GM18873 (cell line): Measurements from ENCODE around the gene BEST4.
A peak's percentile ranks its signal among the peaks of the same experiment; 100 is the strongest.
"Not testable (repeated sequence)": the region's sequence is repeated elsewhere in the genome, so short reads cannot be mapped to it uniquely, and the experiment has no call there.

Experiments
- ATAC-seq: cut with Tn5 transposase; IDR thresholded peaks from one replicate; pipeline ENCODE4 v1.9.1; 2021; ENCODE audit warnings: mild to moderate bottlenecking, moderate library complexity, moderate number of reproducible peaks; ENCODE audit not compliant: unreplicated experiment, low FRiP score

The BEST4 gene

DNA sequence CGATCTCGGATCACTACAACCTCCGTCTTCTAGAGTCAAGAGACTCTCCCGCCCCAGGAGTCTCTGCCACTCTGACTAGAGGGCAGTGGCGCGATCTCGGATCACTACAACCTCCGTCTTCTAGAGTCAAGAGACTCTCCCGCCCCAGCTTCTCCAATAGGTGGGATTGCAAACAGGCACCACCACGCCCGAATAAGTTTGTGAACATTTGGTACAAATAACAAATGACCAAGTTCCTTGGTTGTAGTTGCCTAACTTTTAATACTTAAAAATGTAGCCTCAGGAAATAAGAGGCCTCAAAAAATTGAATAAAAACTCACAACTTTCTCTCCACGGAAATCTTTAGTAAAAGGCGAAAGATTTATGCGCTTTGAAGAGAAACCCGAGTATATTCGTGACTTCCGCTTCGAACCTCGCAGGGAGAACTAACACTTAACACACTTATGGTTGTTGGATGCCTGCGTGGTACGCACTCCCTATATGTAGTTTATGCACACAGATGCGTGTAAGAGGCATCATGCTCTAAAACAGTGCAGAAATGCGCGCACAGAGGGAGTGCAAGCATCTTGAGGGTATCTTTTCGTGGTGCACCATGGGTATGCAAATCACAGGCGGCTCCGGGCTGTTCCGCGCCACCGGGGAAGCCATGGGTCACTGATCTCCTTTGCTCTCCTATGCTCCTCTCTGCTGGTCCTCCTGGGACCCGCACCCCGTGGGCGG lies 31.8 kb upstream of the BEST4 start:
- ATAC-seq: peak; percentile 71

DNA sequence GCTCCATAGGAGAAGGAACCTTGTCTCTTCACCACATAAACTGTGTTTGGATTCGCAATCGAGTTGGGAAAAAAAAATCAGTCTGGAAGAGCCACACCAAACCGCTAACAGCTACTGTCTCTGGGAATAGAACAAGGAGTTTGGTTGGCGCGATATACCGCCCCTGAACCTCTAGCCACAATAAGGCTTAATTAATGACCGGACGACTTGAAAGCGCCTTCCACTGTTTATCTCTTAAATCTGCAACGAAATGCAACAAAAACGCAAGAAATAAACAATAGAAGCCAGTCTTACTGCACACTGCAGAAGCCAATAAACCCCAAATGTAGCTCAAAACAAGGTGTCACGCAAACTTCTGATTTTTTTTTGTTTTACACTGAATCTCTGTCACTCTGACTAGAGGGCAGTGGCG lies 31.2 kb upstream of the BEST4 start:
- ATAC-seq: no peak

DNA sequence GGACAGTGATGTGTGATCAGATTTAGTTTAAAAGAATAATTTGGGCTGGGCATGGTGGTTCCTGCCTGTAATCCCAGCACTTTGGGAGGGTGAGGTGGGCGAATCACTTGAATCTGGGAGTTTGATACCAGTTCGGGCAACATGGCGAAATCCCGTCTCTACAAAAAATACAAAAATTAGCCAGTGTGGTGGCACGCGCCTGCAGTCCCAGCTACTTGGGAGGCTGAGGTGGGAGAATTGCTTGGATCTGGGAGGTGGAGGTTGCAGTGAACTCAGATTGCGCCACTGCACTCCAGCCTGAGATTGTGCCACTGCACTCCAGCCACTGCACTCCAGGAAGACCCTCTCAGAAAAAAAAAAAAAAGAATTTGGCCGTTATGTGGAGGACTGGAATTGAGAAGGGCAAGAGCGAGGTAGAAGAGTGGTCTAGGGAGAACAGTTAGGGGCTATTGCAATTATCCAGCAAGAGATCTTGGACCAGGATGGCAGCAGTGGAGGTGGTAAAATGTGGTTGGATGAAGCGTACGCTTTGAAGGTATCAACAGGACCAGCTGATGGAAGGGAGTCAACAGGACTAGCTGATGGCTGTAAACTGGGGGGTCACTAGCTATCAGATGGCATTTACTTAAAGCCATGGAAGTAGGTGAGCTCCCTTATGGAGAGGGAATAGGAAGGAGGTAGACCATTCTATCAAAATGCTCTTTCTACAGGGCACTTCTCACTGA lies 30.0 kb upstream of the BEST4 start:
- no peak for ATAC-seq

DNA sequence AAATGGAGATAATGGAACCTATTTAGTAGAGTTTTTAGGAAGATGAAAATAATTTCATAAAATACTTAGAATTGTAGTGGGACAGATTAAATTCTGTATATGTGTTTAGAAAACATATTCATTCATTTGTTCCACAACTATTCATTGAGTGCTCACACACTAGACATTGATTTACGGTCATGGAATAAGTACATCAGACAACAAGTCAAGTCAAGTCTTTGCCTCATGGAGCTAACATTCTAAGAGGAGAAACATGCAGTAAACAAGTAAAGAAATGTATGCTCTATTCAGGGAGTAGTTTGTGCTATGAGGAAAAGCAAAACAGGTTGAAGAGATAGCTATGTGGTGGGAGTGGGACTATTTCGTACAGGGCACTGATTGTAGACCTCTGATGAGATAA lies 29.3 kb upstream of the BEST4 start:
- ATAC-seq: no peak

DNA sequence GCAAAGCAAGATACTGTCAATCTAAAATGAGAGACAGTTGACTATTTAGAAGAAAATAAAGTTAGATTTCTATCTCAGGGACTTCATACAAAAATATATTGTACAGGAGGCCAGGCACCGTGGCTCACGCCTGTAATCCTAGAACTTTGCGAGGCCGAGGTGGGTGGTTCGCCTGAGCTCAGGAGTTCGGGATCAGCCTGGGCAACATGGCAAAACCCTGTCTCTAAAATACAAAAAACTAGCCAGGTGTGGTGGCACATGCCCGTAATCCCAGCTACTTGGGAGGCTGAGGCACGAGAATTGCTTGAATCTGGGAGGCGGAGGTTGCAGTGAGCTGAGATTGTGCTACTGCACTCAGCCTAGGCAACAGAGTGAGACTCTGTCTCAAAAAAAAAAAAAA lies 28.0 kb upstream of the BEST4 start:
- ATAC-seq: not testable (repeated sequence)

DNA sequence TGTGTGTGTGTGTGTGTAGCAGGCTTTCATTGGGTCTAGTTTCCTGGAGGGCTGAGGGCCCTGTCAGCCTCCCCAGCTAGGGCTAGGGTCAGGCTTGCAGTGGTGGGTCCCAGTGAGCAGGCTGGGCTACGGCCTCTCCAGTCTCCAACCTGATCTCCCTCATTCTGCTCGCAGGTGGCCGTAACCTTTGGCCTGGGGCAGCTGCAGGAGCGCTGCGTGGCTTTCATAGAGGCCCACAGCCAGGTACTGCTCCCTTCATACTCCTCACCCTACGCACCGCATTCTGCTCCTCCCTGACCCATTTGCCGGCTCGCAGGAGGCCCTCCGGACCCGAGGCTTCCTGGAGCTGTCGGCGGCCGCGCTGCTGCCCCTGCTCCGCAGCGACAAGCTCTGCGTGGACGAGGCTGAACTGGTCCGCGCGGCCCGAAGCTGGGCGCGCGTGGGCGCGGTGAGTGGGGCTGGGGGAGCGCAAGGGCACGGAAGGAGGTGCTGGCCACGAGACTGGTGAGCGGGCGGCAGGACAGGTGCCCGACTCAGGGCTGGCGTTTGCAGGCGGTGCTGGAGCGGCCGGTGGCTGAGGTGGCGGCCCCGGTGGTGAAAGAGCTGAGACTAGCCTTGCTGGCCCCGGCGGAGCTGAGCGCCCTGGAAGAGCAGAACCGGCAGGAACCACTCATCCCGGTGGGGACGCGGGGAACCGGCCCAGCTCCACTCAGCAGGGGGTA lies 25.0 kb upstream of the BEST4 start:
- no peak for ATAC-seq

DNA sequence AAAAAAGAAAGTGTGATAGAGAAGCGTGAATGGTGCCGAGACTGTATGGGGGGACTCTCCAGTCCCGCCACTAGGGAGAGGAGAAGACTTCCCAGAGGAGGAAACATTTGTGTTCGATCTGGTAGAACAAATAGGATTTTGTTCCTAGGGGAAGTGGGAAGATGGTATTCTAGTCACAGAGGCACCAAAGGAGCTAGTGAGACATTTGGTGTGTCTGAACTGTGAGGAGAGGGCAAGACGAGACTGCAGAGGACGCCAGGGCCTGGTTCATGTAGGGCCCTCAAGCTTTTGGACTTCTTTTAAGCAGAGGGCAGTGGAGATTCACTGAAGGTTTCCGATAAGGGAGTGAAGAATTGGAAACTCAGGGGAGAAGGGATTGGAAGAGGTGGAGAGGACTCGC lies 23.3 kb upstream of the BEST4 start:
- no peak for ATAC-seq

DNA sequence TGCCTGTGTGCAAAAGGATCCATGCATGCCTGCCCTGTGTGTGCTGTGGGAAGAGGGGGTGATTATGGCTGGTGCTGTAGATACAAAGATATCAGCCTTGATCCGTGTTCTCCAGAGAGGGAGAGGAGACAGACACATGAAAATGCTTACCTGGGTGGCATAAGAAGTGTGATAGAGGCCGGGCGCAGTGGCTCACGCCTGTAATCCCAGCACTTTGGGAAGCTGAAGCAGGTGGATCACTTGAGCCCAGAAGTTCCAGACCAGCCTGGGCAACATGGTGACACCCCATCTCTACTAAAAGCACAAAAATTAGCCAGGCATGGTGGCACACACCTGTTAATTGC lies 22.8 kb upstream of the BEST4 start:
- not testable (repeated sequence) for ATAC-seq

DNA sequence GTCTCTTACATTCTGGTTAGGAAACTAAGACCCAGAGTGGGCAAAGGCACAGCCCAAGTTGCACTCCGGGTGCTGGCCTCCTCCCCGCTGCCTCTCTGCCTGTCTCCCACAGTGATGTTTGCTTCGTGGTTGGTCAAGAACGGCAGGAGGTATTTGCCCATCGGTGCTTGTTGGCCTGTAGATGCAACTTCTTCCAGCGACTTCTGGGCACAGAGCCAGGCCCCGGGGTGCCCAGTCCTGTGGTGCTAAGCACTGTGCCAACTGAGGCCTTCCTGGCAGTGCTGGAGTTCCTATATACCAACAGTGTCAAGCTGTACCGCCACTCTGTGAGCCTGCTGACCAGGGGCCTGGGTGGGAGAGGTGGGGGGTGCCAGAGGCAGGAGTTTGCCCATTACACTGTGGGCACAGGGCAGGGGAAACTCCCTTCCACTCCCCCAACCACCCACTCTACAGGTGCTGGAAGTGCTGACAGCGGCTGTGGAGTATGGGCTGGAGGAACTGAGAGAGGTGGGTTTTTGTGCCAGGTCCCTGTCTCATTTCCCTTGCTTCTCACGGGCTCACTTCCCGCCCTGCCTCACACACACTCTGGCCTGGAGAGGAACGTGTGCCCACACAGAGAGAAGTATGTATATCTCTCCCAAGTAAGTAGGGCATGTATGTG lies 22.3 kb upstream of the BEST4 start:
- ATAC-seq: no peak

DNA sequence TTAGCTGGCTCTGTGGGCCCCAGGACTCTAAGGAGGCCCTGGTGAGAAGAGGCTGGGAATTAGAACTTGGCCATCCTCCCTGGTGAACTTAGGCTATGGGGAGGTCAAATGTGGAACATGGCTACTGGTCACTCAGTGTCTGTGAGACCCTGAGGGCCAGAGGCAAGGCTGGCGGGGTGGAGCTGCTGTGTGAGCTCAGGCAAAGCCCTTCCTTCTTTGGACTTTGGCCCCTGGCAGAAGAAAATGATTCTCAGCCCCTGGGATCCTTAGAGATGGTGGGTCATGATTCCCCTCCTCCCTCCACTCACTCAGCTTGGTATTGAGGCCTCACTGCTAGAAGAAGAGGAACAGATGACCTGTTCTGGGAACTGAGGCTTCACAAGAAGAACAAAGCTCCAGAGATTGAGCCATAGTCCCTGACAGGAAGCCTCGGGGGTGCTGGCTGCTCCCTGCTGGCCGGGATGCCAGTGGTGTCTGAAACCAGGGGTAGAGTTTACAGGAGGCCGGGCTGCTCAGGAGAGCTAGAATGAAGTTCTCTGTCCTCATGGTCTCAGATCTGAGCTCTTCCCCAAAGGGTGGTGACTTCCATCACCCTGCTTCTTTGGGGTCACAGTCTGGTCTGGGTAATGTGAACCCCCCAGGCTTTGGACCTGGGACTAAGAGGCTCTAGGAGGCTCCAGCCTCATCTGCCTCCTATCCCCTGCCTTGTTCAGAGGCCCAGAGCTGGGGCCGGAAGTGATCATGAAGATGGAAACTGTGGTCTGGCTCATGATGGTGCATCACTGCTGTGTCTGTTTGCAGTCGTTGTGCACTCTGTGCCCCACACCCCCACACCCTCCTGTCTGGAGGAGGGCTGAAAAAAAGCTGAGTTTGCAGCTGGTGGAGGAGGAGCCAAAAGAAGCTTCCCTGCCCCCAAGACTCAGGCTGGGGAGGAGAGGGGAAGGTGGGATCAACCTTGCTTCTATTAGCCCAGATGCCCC lies 21.3 kb upstream of the BEST4 start:
- ATAC-seq: no peak

DNA sequence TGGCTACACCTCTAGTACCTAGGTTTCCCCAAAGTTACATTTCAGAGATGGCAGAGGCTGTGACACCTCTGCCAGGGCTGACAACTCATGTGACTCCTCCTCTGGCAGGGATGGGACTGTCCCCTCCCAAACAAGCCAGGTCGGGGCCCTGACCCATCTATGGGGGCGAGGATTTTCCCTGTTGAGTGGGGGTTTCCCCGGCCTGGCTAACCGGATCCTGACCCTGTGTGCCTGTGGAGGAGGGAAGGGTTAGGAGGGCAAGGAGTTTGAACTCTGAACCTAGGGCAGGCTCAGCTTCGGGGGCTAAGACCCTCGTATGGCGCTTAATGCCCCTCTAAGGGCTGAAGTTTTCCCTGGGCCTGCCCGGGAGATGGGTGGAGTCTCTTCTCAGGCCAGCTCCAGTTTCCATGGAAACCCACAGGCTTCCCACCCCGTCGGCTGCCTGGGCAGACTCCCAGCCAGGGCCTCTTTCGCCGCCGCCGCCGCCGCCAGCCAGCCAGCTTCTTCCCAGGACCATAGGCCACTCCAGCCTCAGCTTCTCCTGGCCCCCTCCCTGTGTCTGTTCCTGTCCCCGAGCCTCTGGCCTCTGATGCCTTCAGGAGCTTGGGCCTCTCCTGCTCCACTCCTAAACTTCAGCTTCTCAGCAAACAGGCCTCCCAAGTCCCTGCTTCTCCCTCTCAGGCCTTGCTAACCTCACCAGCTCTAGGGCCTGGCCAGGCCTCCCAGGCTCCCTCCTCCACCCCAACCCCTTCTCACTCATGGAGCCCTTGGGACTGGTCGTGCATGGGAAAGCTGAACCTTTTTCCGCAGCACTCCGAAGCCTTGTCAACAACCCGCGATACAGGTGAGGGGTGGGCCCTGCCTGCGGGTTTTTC lies 20.3 kb upstream of the BEST4 start, which contains the start of gene BTBD19:
Gene BTBD19, plus strand, starts transcription at position 461 of the 875 bp plus-strand sequence. Its CDS starts 298 bp downstream, at position 759.
- ATAC-seq: no peak

DNA sequence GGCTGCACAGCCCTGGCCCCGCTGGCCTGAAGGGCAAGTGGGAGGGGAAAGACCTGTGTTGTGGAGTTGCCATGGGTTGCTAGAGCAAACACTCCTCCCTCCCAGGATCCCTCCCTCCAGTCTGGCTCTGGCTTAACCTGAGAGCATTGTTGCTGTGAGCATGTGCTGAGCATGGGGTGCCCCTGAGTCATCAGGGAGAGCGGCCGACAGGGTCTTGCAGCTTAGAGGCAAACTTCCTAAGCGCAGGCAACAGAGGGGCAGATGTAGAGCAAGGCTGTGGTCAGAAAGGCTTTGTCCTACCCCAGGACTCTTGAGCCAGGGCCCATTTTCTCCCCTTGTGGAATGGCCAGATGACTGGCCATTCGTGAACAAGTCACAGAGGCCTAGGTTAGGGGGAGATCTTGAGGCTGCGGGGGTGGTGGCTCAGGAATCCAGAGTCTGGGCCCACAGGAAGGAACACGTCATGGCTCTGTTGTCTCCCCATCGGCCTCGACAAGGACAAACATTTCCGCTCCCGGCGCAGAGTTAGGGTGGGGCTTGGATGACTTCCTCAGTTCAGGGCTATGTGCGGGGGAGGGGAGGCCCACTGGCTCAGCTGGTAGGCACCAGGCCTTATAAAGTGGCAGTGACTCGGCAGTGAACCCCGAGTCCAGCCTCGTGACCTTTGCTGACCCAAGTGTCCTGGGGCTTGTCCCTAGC lies 19.5 kb upstream of the BEST4 start:
- ATAC-seq: no peak

DNA sequence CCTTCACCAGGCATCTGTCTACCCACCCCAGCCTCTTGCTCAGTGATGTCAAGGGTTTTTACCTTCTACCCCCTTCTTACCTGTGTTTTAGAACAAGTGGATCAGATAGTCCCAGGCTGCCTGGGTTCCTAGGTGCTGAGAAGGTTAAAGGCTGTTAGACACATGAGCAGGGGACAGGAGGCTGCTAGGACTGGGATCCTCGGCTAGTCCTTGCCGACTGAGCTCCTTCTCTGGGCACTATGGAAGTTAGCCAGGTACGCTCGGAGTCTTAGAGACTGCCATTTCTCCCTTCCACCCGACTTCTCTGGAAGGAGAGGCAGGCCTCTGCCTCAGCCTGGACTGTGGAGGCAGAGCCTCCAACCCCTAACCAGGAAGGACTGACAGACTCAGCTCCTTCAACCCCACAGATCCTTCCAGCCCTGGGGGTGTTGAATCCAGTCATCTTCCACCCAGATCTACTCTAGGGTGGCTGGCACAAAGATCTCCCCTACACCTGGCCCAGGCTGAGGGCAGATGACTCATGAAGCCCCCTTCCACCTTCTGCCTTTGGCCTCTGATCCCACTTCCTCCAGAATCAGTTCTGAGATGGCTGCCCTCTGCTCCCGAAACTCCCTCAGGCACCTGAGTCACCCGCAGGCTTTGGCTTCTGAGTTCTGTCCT lies 18.9 kb upstream of the BEST4 start, which contains the start of gene DYNLT4:
Gene DYNLT4, minus strand, starts transcription at position 648 of the 660 bp plus-strand sequence. CDS start 683 bp downstream, outside the sequence.
- ATAC-seq: no peak

DNA sequence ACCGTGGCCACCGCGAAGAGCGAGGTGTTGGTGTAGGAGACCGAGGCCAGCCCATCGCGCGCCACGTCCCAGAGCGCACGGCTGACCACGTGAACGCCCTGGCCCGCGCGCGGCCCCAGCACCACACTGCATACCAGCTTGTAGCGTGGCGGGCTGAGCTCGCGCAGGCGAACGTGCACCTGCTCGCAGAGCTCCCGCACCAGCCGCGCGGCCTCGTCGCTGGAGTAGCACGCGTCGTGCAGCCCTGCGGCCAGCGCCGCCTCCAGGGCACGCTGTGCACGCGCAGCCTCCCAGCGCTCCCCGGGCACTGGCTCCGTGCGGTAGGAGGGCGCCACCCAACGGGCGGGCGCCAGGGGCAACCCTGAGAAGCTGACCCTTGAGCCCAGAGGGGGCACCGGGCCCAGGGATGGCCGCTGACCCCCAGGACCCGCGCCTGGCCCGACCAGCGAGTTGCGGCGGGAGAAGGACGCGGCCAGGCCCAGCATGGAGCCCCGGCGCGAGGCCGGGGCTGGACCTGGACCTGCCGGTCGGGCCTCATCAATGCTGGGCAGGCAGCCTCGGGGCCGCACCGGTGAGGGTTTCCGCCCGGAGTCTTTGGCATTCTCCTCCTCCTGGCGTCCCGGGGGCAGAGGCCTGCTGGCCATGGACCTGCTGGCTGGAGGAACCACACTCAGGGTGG lies 18.2 kb upstream of the BEST4 start:
- ATAC-seq: no peak

DNA sequence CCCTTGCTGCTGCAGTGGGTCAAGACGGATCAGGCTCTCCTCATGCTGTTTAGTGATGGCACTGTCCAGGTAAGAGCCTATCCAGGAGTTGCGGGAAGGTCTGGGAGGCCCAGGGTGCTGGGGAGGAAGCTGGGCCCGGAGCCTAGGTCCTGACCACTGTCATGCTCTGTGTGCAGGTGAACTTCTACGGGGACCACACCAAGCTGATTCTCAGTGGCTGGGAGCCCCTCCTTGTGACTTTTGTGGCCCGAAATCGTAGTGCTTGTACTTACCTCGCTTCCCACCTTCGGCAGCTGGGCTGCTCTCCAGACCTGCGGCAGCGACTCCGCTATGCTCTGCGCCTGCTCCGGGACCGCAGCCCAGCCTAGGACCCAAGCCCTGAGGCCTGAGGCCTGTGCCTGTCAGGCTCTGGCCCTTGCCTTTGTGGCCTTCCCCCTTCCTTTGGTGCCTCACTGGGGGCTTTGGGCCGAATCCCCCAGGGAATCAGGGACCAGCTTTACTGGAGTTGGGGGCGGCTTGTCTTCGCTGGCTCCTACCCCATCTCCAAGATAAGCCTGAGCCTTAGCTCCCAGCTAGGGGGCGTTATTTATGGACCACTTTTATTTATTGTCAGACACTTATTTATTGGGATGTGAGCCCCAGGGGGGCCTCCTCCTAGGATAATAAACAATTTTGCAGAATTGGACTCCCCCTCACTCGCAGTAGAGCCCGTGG lies 17.5 kb upstream of the BEST4 start:
- ATAC-seq: no peak

DNA sequence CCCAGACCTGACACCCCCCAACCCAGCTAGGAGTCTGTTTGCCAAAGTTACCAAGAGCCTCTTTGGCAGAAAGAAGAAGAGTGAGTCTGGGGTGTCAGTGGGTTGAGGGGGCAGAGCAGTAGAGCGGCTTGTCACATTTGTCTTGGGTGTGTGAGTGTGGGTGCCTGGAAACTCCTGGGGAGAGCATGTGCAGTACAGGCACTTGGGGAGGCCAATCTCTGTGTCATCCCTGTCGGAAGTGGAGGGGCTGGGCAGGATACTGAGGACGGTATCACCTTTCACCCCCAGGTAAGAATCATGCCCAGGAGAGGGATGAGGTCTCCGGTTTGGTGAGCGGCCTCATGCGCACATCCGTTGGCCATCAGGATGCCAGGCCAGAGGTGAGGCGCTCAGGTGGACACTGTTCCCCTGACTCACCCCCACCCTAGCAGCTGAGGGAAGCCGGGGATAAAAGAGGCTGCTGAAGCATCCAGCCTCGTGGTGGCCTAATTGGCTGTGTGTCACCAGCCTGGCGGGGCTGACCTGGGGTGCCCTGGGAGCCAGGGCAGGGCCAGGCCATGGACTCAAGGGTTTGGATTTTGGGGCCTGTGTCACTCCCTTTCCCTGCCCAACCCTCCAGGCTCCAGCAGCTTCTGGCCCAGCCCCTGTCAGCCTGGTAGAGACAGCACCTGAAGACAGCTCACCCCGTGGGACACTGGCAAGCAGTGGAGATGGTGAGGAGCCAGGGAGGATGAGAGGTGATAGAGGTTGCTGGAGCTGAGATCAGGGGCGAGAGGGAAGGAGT lies 15.5 kb upstream of the BEST4 start:
- ATAC-seq: no peak
